ENCODE data around the gene CCDC33. TPM values are rescaled to one million over a fixed set of nuclear protein-coding genes. Genes with fewer than 3 reads are reported as not detected.

CCDC33 gene
- total RNA-seq, 1 experiment from 2014 or later, result 1.2 TPM

DNA sequence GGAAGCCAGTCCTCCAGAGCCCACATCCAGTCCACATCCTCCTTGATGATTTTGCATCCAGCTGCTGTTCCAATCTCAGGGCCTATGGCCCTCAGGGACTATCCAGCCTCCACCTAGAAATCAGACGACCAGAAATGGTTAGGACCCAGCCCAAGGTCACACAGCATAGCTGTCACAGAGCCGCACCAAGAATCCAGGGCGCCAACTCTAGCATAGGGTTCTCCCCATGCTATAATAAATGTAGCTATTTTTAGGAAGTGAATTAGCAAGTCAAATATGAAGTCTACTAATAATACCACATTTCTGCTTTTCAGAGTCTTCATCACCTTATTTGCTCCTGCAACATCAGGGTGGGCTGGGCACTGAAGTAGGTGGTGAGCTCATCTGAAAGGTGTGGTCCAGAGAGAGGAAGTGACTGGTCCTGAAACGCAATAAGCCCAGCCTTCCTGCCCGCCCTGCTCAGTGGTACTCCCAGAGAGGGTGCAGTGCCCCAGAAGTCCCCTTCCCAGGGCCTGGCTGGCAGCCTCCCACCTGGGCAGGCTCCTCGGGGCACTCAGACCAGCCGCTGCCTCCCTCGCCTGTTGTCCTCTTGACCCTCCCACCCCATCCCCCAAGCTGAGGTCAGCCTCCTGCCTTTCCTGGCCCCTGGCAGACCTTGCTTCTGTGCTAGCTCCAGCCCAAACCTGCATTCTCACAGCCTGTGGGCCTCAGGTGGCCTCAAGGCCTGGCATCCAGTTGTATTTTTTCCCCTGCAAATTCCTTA, 148.9 kb downstream of the CCDC33 start:
- H3K27me3 ChIP-seq, result 0 out of 2 replicates have a peak, but pooled peaks cover 3% of the 10 kb centered on the region
- no peak overlapping the region for H3K4me3 ChIP-seq
- peaks cover 43% of the 10 kb centered on the region for H3K4me1 ChIP-seq
- H3K36me3 ChIP-seq, result no peaks in the 10 kb centered on the region
- DNase-seq, result no peak
- H3K9me3 ChIP-seq (replicated peaks), result no peaks in the 10 kb centered on the region
- H3K27ac ChIP-seq, result no peak overlapping the region

- Histone ChIP-seq H3K4me1 (peaks cover 43% of the 10 kb centered on the region), H3K27ac (no peak overlapping the region), H3K9me3 (replicated peaks) (no peaks in the 10 kb centered on the region), H3K4me3 (no peak overlapping the region), H3K36me3 (no peaks in the 10 kb centered on the region), H3K27me3 (0 out of 2 replicates have a peak, but pooled peaks cover 5% of the 10 kb centered on the region)
- peak; percentile 60 to 69 for DNase-seq
These were observed 149.6 kb downstream of the CCDC33 start for GRCh38 chr15:74385733-74386132.

Other genes with a start within 250 kb of the CCDC33 start
- gene STOML1, start 244.0 kb upstream of the CCDC33 start, total RNA-seq (2014; rRNA removed; shearing (Covaris generic)), result 3.0 and 5.1 TPM in 2 replicates
- 9.8 and 11.7 TPM in 2 replicates for gene PML, start 241.6 kb upstream of the CCDC33 start, total RNA-seq (2014; rRNA removed; shearing (Covaris generic))
- gene GOLGA6A, start 153.8 kb upstream of the CCDC33 start, total RNA-seq (2014; rRNA removed; shearing (Covaris generic)), result not detected in 2 replicates
- gene ISLR2, start 105.7 kb upstream of the CCDC33 start, total RNA-seq (2014; rRNA removed; shearing (Covaris generic)), result 0.30 TPM in 1 of 2 replicates, not detected in the other
- 19.8 and 27.7 TPM in 2 replicates for gene ISLR, start 62.6 kb upstream of the CCDC33 start, total RNA-seq (2014; rRNA removed; shearing (Covaris generic))
- gene STRA6, start 33.5 kb upstream of the CCDC33 start, total RNA-seq (2014; rRNA removed; shearing (Covaris generic)), result 67.8 and 94.4 TPM in 2 replicates
- gene CYP11A1, start 131.3 kb downstream of the CCDC33 start, total RNA-seq (2014; rRNA removed; shearing (Covaris generic)), result not detected in 2 replicates
- gene SEMA7A, start 197.6 kb downstream of the CCDC33 start, total RNA-seq (2014; rRNA removed; shearing (Covaris generic)), result 2.6 and 2.8 TPM in 2 replicates
- 71.9 and 77.1 TPM in 2 replicates for gene UBL7, start 224.8 kb downstream of the CCDC33 start, total RNA-seq (2014; rRNA removed; shearing (Covaris generic))

Data from SJCRH30 (cell line).